Pancreas (tissue), 10 donors: Measurements from ENCODE around the gene LINGO4. TPM values are rescaled to one million over a fixed set of nuclear protein-coding genes. Genes with fewer than 3 reads are reported as not detected.
A peak's percentile ranks its signal among the peaks of the same experiment; 100 is the strongest.

ENCODE experiments used
- ATAC-seq, 4 donors: fragments of 200-7000 bp; cut with Tn5 transposase; one replicate each; pipeline versions ENCODE4 v1.8.0 to v1.9.1; 2020; ENCODE audit warnings: mild to moderate bottlenecking in 4 of 4, moderate library complexity in 4 of 4
- DNase-seq, 6 donors: peaks; one replicate each; pipeline ENCODE4 v3.0.0-alpha.2; 2020
- FAIRE-seq: peaks from 2 replicates; lab custom pipeline; 2012; peaks lifted over from hg19 to GRCh38; lab: Jason Lieb, UNC
- H3K27ac ChIP-seq, 4 donors: fragments of 200-600 bp; sonication (generic); 1 replicate in 3 of 4; 2 replicates in 1 of 4; pipeline versions ENCODE4 v1.5.0 to v1.8.0; 2020
- H3K27me3 ChIP-seq, 4 donors: fragments of 200-600 bp; one replicate each; pipeline ENCODE4 v1.8.0; 2021
- H3K36me3 ChIP-seq, 3 donors: fragments of 200-600 bp; sonication (generic) in 1 of 3; one replicate each; pipeline versions ENCODE4 v1.5.0 to v1.8.0; 2020 to 2021
- H3K4me1 ChIP-seq, 3 donors: fragments of 200-600 bp; one replicate each; pipeline ENCODE4 v1.8.0; 2021
- H3K4me3 ChIP-seq, 4 donors: fragments of 200-600 bp; sonication (generic) in 2 of 4; one replicate each; pipeline versions ENCODE4 v1.5.0 to v1.8.0; 2020 to 2021
- H3K9me3 ChIP-seq, 4 donors: fragments of 200-600 bp; one replicate each; pipeline ENCODE4 v1.8.0; 2021
- WGBS, 2 donors: extraction: QIAGEN DNeasy Blood & Tissue Kit; methylation state at CpG; one replicate each; pipeline ENCODE4 v1.1.7; 2013; 5-methylcytosine and 5-hydroxymethylcytosine counted together
- intact Hi-C, 3 donors: fragments of 100-400 bp; cut with DNase I; formaldehyde crosslinking; loops; one replicate each; pipeline versions ENCODE4 v1.11.1 to v1.14.2; 2022
- polyA plus RNA-seq, 2 donors: library from polyadenylated mRNA; stranded (reverse); fragments of 200-250 nt; gene quantifications; one replicate each; pipeline ENCODE4 v1.2.3, GENCODE V29; 2013
- total RNA-seq, 6 donors: library from RNA; stranded (reverse); fragmentation: NEBNext Ultra II Directional in 4 of 6; extraction: Animal tissue kit (Norgen Biotek cat#: 25700) in 4 of 6; gene quantifications; one replicate each; pipeline versions ENCODE4 v1.2.1 to v1.2.4, GENCODE V29; 2021 to 2023
- TF ChIP-seq, protein P1 (sequence below), 4 donors: fragments of 200-600 bp; sonication (generic) in 3 of 4; IDR thresholded peaks; one replicate each; pipeline versions ENCODE4 v1.5.0 to v1.8.0; 2021; ENCODE audit warnings: antibody characterized with exemption in 4 of 4
- donor health status: healthy with polysubstance abuse.
- donor health status: DM: no; HTN: no; CAD: no; lungs with moderate emphysema.
- donor health status: DM: no; HTN: no; CAD: no.
- donor health status: control.
- donor health status: control.
- donor health status: Bipolar disorder and iron deficiency.
- donor health status: DM: yes; HTN: yes; CAD: no.
- donor health status: DM: no; HTN: no; CAD: no.
- donor health status: DM: no; HTN: no; CAD: no.
- donor health status: DM: yes; HTN: yes; CAD: no.

LINGO4 gene
- total and polyA plus RNA-seq, 8 donors: 0.15 to 0.89 (median 0.29) TPM

DNA sequence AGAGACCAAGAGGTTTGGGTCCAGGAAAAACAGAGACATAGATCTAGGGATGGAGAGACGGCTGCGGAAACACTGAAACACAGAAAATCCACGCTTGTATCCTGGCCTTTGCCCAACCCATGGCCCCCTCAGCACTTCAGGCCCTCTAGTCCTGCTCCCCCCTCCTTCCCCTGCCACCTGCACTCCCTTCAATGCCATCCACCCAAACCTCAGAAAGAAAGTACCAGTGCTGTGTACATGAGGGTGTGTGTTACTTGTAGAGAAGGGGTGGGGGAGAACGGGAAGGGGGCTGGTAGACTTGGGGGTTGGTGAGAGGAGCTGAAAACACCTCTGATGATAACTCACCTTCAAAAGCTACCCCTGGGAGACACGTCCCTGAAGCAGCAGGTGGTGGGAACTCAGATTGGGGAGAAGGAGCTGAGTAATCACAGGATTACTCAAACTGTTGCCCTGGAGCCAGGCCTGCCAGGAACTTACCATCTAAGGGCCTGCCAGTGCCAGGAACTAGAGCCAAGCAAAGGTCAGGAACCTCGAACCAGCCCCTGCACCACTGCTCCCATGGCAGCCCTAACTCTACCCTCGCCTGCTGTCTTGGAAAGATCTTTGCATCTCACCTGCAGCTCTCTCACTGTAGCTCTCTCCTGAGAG lies 14.9 kb upstream of the LINGO4 start:
- Histone ChIP-seq H3K36me3 (peaks cover 0 to 25% (median 3%) of the 10 kb centered on the region in 3 donors), H3K27me3 (no peaks in the 10 kb centered on the region), H3K4me3 (no peak overlapping the region), H3K27ac (peak overlapping the region in 2 of 4 donors; percentile 31 to 55), H3K9me3 (no peaks in the 10 kb centered on the region), H3K4me1 (peaks cover 9 to 24% (median 18%) of the 10 kb centered on the region in 3 donors)
- FAIRE-seq: no peak
- WGBS, 2 donors: 59 to 60% methylated on average over 7 of the region's 7 CpGs
- intact Hi-C loops: loop anchor here in 1 of 3 donors (10.0 kb wide), 1 partner anchor 45 kb away; no protein-coding TSS in a partner anchor
- ATAC-seq: peak; percentile 73 to 91 (median 85)
- TF ChIP-seq, protein P1, sequence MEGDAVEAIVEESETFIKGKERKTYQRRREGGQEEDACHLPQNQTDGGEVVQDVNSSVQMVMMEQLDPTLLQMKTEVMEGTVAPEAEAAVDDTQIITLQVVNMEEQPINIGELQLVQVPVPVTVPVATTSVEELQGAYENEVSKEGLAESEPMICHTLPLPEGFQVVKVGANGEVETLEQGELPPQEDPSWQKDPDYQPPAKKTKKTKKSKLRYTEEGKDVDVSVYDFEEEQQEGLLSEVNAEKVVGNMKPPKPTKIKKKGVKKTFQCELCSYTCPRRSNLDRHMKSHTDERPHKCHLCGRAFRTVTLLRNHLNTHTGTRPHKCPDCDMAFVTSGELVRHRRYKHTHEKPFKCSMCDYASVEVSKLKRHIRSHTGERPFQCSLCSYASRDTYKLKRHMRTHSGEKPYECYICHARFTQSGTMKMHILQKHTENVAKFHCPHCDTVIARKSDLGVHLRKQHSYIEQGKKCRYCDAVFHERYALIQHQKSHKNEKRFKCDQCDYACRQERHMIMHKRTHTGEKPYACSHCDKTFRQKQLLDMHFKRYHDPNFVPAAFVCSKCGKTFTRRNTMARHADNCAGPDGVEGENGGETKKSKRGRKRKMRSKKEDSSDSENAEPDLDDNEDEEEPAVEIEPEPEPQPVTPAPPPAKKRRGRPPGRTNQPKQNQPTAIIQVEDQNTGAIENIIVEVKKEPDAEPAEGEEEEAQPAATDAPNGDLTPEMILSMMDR (IDR thresholded peaks at IDR 0.05): no peak
- DNase-seq: peak in 5 of 6 donors; percentile 73 to 80 (median 76)

- TF ChIP-seq, protein P1 (IDR thresholded peaks at IDR 0.05): no peak
- Histone ChIP-seq H3K4me1 (peaks cover 9 to 24% (median 18%) of the 10 kb centered on the region in 3 donors), H3K27ac (no peak overlapping the region), H3K36me3 (peaks cover 0 to 33% (median 11%) of the 10 kb centered on the region in 3 donors), H3K4me3 (no peak overlapping the region), H3K27me3 (no peaks in the 10 kb centered on the region), H3K9me3 (no peaks in the 10 kb centered on the region)
- ATAC-seq: no peak
- no peak for DNase-seq
- FAIRE-seq: no peak
- WGBS, 2 donors: 83 to 84% methylated on average over 12 of the region's 12 CpGs
- intact Hi-C loops: no loop called here
Measured at GRCh38 chr1:151819227-151819835, 14.1 kb upstream of the LINGO4 start.

- Histone ChIP-seq H3K4me1 (peaks cover 9 to 24% (median 18%) of the 10 kb centered on the region in 3 donors), H3K36me3 (peaks cover 0 to 53% (median 23%) of the 10 kb centered on the region in 3 donors), H3K27ac (no peak overlapping the region), H3K27me3 (no peaks in the 10 kb centered on the region), H3K9me3 (no peaks in the 10 kb centered on the region), H3K4me3 (no peak overlapping the region)
- intact Hi-C loops: no loop called here
- TF ChIP-seq, protein P1 (IDR thresholded peaks at IDR 0.05): no peak
- FAIRE-seq (no peak), ATAC-seq (no peak), DNase-seq (peak in 1 of 6 donors; percentile 43)
- WGBS, 2 donors: 78 to 81% methylated on average over 7 of the region's 7 CpGs
Measured at GRCh38 chr1:151817353-151817730, 12.1 kb upstream of the LINGO4 start.

- Histone ChIP-seq H3K27ac (no peak overlapping the region), H3K9me3 (no peaks in the 10 kb centered on the region), H3K36me3 (peaks cover 0 to 59% (median 23%) of the 10 kb centered on the region in 3 donors), H3K4me1 (peaks cover 9 to 21% (median 18%) of the 10 kb centered on the region in 3 donors), H3K4me3 (no peak overlapping the region), H3K27me3 (no peaks in the 10 kb centered on the region)
- TF ChIP-seq, protein P1 (IDR thresholded peaks at IDR 0.05): no peak
- WGBS, 2 donors: 79 to 81% methylated on average over 26 of the region's 26 CpGs
- FAIRE-seq: no peak
- ATAC-seq: no peak
- DNase-seq: peak in 2 of 6 donors; percentile 45 to 67
- intact Hi-C loops: no loop called here
Measured at GRCh38 chr1:151816548-151817352, 11.5 kb upstream of the LINGO4 start.
